VCaP (cell line): ENCODE measurements around the gene ADCY3.

ENCODE experiments used
- H3K27ac ChIP-seq: fragments of 450-650 bp; 2 replicates; pipeline ENCODE4 v1.5.1; 2017
- CTCF ChIP-seq: fragments of 450-650 bp; conservative IDR thresholded peaks from 2 replicates; pipeline ENCODE4 v1.5.1; 2017; ENCODE audit warnings: mild to moderate bottlenecking, moderate library complexity

ADCY3 gene

GRCh38 chr2:24820175-24820513 is 99.9 kb downstream of the ADCY3 start:
- no peak overlapping the region for H3K27ac ChIP-seq
- no peak for TF ChIP-seq CTCF

- H3K27ac ChIP-seq, result no peak overlapping the region
- TF ChIP-seq CTCF, result no peak
Observed at GRCh38 chr2:24819442-24820174, 100.4 kb downstream of the ADCY3 start.

- TF ChIP-seq CTCF, result no peak
- H3K27ac ChIP-seq, result no peak overlapping the region
Observed at GRCh38 chr2:24818721-24819167, 101.3 kb downstream of the ADCY3 start.

- peak overlapping the region; percentile 80; the same call in 1 of the 2 replicates for H3K27ac ChIP-seq
- TF ChIP-seq CTCF, result no peak
Observed at GRCh38 chr2:24816884-24817283, 103.2 kb downstream of the ADCY3 start.

GRCh38 chr2:24816404-24816803 is 103.6 kb downstream of the ADCY3 start:
- TF ChIP-seq CTCF, result no peak
- H3K27ac ChIP-seq, result peak overlapping the region; percentile 80

- no peak for TF ChIP-seq CTCF
- peak overlapping the region; percentile 80 for H3K27ac ChIP-seq
Observed at GRCh38 chr2:24815171-24815570, 104.9 kb downstream of the ADCY3 start.

GRCh38 chr2:24814516-24814915 is 105.5 kb downstream of the ADCY3 start:
- no peak for TF ChIP-seq CTCF
- H3K27ac ChIP-seq, result peak overlapping the region; percentile 80
